A549 treated with GW870086 at 1 μM for 4 hours (cell line): ENCODE data around the gene SHC2. TPM values are rescaled to one million over a fixed set of nuclear protein-coding genes. Genes with fewer than 3 reads are reported as not detected.

Source experiments
- total RNA-seq: library from RNA; stranded (reverse); fragments of 200-300 nt; extraction: Qiagen RNA extraction; gene quantifications from 5 replicates; pipeline ENCODE4 v1.2.3, GENCODE V29; 2022; ENCODE audit warnings: low read depth

The SHC2 gene, protein sequence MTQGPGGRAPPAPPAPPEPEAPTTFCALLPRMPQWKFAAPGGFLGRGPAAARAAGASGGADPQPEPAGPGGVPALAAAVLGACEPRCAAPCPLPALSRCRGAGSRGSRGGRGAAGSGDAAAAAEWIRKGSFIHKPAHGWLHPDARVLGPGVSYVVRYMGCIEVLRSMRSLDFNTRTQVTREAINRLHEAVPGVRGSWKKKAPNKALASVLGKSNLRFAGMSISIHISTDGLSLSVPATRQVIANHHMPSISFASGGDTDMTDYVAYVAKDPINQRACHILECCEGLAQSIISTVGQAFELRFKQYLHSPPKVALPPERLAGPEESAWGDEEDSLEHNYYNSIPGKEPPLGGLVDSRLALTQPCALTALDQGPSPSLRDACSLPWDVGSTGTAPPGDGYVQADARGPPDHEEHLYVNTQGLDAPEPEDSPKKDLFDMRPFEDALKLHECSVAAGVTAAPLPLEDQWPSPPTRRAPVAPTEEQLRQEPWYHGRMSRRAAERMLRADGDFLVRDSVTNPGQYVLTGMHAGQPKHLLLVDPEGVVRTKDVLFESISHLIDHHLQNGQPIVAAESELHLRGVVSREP
- total RNA-seq = 0.80 to 1.3 TPM (median 1.00 TPM) in 5 replicates

DNA sequence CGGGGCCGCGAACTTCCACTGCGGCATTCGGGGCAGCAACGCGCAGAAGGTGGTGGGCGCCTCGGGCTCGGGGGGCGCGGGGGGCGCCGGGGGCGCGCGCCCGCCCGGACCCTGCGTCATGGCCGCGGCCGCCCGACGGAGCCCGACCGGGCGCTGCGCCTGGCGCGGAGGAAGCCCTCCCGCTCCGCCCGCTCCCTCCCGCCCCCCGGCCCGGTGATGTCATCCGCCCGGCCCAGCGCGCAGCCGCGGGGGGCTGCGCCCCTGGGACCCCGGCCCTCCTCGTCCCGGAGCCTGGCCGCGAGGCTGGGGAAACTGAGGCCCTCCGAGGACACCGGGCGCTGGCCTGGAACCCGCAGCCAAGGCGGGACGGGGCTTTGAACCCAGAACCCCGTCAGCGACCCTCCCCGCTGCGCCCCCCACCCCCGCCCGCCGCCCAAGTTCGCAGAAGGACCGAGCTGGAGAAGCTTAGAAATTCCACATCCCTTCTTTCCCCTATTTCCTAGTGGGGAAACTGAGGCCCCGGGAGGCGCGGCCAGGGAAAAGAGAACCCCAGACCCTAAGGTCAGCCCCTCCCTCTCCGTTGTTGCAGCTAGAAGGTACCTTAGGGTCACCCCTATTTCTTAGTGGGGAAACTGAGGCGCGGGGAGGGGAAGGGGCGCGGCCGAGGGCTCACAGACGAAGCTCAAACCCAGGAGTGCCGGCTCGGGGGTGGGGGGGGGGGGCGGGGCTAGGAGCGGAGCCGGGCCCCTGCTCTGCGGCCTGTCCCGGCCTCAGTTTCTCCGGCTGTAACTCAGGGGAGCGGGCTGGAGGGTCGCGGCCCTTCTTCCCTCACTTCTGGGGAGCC is at the start of gene SHC2:
SHC2 (minus strand) TSS at position 157 of the 844 bp plus-strand sequence; CDS start at position 120, 37 bp downstream.

DNA sequence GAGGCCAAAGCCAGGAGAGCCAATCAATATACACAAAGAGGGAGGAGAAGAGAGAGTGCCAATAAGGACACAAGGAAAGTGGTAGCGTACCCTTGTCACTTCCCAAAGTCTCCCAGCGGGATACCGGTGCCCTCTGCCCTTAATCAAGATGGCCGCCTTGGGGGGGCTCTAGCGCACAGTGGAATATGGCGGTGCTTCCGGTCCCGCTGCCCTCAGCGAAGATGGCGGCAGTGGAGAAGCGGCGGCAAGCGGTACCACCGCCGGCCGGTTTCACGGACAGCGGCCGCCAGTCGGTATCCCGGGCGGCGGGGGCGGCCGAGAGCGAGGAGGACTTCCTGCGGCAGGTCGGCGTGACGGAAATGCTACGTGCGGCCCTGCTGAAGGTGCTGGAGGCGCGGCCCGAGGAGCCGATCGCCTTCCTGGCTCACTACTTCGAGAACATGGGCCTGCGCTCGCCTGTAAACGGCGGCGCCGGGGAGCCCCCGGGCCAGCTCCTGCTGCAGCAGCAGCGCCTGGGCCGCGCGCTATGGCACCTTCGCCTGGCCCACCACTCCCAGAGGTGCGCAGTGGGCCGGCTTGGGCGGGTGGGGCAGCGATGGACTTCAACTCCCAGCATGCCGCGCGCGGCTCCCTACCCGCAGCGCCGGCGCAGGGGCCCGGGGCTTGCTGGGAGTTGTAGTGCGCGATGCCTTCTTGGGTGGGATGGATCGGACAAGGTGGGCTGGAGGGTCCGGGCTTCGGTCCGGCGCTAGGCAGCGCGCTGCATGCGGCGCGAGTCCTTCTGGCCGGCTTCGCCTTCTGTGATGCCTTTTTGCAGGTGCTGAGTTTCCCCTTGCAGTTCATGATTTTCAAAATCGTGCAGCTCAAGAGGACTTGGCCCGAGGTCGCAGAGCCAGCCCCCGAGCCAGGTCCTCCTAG is 46.7 kb upstream of the SHC2 start, which contains the start of gene TPGS1:
TPGS1 (plus strand) TSS at position 212 of the 918 bp plus-strand sequence; CDS start at position 222, 10 bp downstream.

DNA sequence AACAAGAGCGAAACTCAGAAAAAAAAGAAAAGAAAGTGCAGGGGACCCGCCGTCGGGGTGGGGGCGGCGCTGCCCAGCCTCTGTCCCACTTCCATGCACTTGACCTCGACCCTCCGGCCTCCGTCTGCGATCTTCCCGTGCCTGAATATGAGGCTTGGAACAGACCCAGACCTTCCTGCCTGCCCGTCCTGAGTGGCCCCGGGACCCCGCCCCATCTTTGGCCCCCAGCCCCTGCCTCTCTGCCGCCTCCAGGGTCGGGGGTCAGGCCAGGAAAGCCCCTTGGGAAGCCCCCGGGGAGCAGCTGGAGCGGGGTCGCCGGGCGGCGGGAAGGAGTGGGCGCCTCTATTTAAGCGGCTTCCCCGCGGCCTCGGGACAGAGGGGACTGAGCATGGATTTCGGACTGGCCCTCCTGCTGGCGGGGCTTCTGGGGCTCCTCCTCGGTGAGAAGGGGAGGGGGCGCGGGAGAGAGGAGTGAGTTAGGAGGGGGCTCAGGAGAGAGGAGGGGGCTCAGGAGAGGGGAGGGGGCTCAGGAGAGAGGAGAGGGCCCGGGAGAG is 35.4 kb upstream of the SHC2 start, which contains the start of gene MADCAM1:
MADCAM1 (plus strand) TSS at position 375 of the 554 bp plus-strand sequence; CDS start at position 389, 14 bp downstream.

DNA sequence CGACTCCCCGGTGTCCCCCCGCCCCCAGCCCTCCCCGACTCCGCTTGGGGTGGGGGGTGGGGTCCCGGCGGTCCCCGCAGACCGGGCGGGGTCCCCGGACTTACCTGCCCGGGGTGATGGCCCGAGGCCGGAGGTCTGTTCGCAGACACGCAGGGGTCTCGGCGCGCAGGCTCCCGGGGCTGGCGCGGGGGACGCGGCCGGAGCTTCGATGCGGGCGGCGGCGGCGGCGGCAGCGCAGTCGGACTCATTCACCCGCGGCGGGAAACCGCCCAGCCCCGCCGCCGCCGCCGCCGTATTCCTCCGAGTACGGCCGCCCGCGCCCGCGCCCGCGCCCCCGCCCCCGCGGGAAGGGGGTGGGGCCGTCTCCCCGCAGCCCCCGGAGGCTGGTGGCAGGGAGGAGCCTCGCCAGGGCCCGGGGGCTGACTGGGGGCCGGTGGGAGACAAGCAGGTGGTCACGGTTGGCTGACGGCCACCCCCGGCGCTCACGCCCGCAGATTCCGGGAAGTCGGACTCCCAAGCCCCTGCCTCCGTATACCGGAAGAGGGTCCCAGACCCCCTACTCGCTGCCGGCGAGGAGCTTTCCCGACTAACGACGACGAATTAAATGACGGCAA is 51.8 kb downstream of the SHC2 start, which contains the start of gene C2CD4C:
C2CD4C (minus strand) TSS at position 246 of the 614 bp plus-strand sequence. CDS start 786 bp downstream, outside the sequence.

Other genes with a start within 250 kb of the SHC2 start
- gene PLPP2, start 169.6 kb downstream of the SHC2 start, total RNA-seq = 81.0 to 109 TPM (median 101 TPM) in 5 replicates
- gene MIER2, start 116.2 kb downstream of the SHC2 start, total RNA-seq = 14.9 to 21.0 TPM (median 19.5 TPM) in 5 replicates
- gene C2CD4C, start 51.9 kb downstream of the SHC2 start, total RNA-seq = 0.37 to 0.46 TPM (median 0.40 TPM) in 5 replicates
- 0.14 to 0.40 TPM (median 0.33 TPM) in 5 replicates for gene MADCAM1, start 35.5 kb upstream of the SHC2 start, total RNA-seq
- gene TPGS1, start 46.5 kb upstream of the SHC2 start, total RNA-seq = 12.4 to 16.5 TPM (median 14.8 TPM) in 5 replicates
- 63.4 to 96.7 TPM (median 95.7 TPM) in 5 replicates for gene CDC34, start 70.7 kb upstream of the SHC2 start, total RNA-seq
- gene GZMM, start 83.0 kb upstream of the SHC2 start, total RNA-seq = 0.27 to 0.57 TPM (median 0.38 TPM) in 3 of 5 replicates, not detected in the others
- gene BSG, start 111.6 kb upstream of the SHC2 start, total RNA-seq = 661 to 737 TPM (median 728 TPM) in 5 replicates
- 28.8 to 39.6 TPM (median 38.9 TPM) in 5 replicates for gene HCN2, start 128.8 kb upstream of the SHC2 start, total RNA-seq
- gene POLRMT, start 172.5 kb upstream of the SHC2 start, total RNA-seq = 74.9 to 100 TPM (median 98.7 TPM) in 5 replicates
- 0.32 to 0.79 TPM (median 0.67 TPM) in 5 replicates for gene FGF22, start 178.8 kb upstream of the SHC2 start, total RNA-seq
- 57.4 to 74.9 TPM (median 73.8 TPM) in 5 replicates for gene RNF126, start 202.2 kb upstream of the SHC2 start, total RNA-seq
- gene FSTL3, start 215.4 kb upstream of the SHC2 start, total RNA-seq = 198 to 248 TPM (median 224 TPM) in 5 replicates
- not detected in 5 replicates for gene PRSS57, start 234.4 kb upstream of the SHC2 start, total RNA-seq
- gene PALM, start 247.9 kb upstream of the SHC2 start, total RNA-seq = 9.8 to 18.2 TPM (median 15.0 TPM) in 5 replicates